ENCODE results near the gene APOBEC3A. TPM values are rescaled to one million over a fixed set of nuclear protein-coding genes. Genes with fewer than 3 reads are reported as not detected.
"Not testable (repeated sequence)": the region's sequence is repeated elsewhere in the genome, so short reads cannot be mapped to it uniquely, and the experiment has no call there.

APOBEC3A gene
- total and polyA plus RNA-seq, 2 of the 4 experiments (the other 2 are of a cell fraction), result not detected

DNA sequence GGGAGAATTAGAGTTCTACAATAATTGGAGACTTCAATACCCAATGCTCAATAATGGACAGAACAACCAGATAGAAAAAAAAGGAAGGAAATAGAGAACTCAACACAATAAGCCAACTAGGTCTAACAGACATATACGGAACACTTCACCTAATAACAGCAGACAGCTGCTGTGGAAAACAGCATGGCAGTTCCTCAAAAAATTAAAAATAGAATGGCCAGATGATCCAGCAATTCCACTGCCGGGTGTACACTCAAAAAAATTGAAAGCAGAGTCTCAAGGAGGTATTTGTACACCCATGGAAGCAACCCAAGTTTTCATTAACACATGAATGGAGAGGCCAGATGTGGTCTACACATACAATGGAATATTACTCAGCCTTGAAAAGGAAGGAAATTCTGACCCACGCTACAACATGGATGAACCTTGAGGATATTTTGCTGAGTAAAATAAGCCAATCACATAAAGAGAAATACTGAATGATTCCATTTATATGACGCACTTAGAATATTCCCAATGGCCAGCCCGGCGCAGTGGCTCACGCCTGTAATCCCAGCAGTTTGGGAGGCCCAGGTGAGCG lies 51.0 kb downstream of the APOBEC3A start:
- H2AFZ ChIP-seq (replicated peaks; ENCODE audit: low read length, poor library complexity); H3K9me3 ChIP-seq (ENCODE audit: control insufficient read depth, insufficient read depth, low read length); H2BK5ac ChIP-seq (ENCODE audit: low read depth, low read length, poor library complexity, severe bottlenecking); DNase-seq; H3K36me3 ChIP-seq (ENCODE audit: control insufficient read depth, insufficient read depth, low read length); H2BK120ac ChIP-seq (ENCODE audit: low read depth, low read length); H3K4me2 ChIP-seq (ENCODE audit: low read depth, low read length); BruUV-seq (replicated peaks); H2AK9ac ChIP-seq (replicated peaks; ENCODE audit: low read depth, low read length, poor library complexity); H4K5ac ChIP-seq (ENCODE audit: low read depth, low read length); H3K18ac ChIP-seq (ENCODE audit: low read depth, low read length); H4K8ac ChIP-seq (ENCODE audit: low read depth in 2 of 2, low read length in 2 of 2); H2BK20ac ChIP-seq (ENCODE audit: low read depth, low read length); H3K14ac ChIP-seq (replicated peaks; ENCODE audit: low read depth, low read length); H3K4me1 ChIP-seq (ENCODE audit: control insufficient read depth, insufficient read depth, low read length); H3K9ac ChIP-seq (ENCODE audit: low read depth, low read length); H3K9me1 ChIP-seq (ENCODE audit: insufficient read depth, low read length); dilution Hi-C loops (cut with HindIII; ENCODE audit: low sequenced_read_pairs, unreplicated experiment); H3K4me3 ChIP-seq (ENCODE audit: insufficient read depth, low read depth, low read length); H3K79me1 ChIP-seq (ENCODE audit: low read depth in 1 of 2, low read length in 2 of 2); ATAC-seq (ENCODE audit: low read depth); H4K20me1 ChIP-seq (ENCODE audit: insufficient read depth, low read length); H2BK15ac ChIP-seq (ENCODE audit: low read depth, low read length); H3K27me3 ChIP-seq (ENCODE audit: control insufficient read depth, insufficient read depth, low read length); H2AK5ac ChIP-seq (ENCODE audit: low read depth, low read length); H3K23ac ChIP-seq (ENCODE audit: low read depth, low read length); POLR2A ChIA-PET (ENCODE audit: unreplicated experiment); H3K4ac ChIP-seq (ENCODE audit: low read depth, low read length); H4K91ac ChIP-seq (ENCODE audit: insufficient read depth, low read depth, low read length); H3K27ac ChIP-seq (ENCODE audit: insufficient read depth, low read length); H3K56ac ChIP-seq (ENCODE audit: extremely low read depth, insufficient read depth, low read length): not testable (repeated sequence)
- in situ Hi-C loops (cut with MboI; ENCODE audit: low sequenced_read_pairs), result loop anchor here (10.0 kb wide), 2 partner anchors 244 to 306 kb away; partner anchors contain the start of gene RPL3
- intact Hi-C loops (cut with micrococcal nuclease), result loop anchor here (10.0 kb wide), 1 partner anchor 306 kb away; the partner anchor contains the start of gene RPL3
- 83% methylated on average over 1 of the region's 8 CpGs; no CpG with 5 or more reads in 1 of the 2 experiments for WGBS, 2 experiments (ENCODE audit: extremely low coverage in 2 of 2, insufficient read length in 1 of 2)
- CTCF ChIA-PET, result interaction anchor here (0.7 to 1.1 kb wide), 3 partner anchors 37 to 257 kb away, joined by 3 to 4 read pairs (median 4); no protein-coding TSS in a partner anchor
